Cortex of kidney (tissue), 1 donor: ENCODE results near the gene ACTN1.
"Not testable (repeated sequence)": the region's sequence is repeated elsewhere in the genome, so short reads cannot be mapped to it uniquely, and the experiment has no call there.

Experiments used
- DNase-seq: peaks from one replicate; lab custom pipeline; 2025; lab: John Stamatoyannopoulos, UW

ACTN1 gene

DNA sequence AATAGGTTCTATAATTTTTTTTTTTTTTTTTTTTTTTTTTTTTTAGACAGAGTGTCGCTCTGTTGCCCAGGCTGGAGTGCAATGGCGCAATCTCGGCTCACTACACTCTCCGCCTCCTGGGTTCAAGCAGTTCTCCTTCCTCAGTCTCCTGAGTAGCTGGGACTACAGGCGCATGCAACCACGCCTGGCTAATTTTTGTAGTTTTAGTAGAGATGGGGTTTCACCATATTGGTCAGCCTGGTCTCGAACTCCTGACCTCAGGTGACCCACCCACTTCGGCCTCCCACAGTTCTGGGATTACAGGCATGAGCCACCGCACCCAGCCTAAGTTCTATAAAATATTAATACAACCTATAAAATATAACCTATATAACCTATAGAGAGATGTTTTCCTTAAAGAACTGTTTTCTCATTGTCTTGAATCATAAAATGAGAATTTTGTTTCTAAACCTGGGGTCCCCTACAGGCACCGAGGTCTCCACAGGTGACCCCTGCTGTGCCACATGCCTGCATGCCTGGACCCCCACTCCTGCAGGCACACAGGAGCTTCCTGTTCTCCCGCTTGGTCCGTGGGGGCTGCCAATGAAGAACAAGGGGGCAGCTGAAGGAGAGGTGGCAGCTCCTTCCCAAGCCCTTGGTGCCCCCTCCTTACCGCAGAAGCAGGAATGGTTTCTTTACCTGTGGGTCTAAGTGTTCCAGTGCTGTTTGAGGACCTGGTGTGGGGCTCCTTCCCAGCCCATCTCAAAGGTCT, 115.3 kb downstream of the ACTN1 start:
- DNase-seq = no peak

DNA sequence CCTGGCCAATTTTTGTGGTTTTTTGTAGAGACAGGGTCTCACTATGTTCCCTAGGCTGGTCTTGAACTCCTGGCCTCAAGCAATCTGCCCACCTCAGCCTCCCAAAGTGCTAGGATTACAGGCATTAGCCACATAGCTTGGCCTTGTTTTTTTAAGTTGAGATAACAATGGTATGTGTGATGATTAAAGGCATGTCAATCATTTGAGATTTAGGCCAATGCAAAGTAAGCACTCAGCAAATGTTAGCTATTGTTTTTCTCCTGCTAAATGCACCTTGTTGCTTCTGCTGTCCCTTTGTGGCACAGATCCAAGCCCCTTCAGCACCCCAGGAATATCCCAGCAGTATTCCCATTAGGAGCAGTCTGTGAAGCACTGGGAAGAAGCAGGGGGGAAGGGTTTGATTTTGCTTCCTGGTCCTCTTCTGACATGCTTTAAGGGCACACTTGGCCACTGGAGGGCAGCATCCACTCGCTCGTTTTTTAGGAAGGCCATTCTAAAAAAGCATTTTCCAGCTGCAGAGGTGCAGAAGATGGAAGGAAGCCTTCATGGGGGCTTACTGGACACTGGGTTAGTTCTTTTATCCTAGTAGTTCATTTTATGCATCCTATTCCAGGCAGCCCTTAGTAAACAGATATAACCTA, 116.0 kb downstream of the ACTN1 start:
- DNase-seq = no peak

DNA sequence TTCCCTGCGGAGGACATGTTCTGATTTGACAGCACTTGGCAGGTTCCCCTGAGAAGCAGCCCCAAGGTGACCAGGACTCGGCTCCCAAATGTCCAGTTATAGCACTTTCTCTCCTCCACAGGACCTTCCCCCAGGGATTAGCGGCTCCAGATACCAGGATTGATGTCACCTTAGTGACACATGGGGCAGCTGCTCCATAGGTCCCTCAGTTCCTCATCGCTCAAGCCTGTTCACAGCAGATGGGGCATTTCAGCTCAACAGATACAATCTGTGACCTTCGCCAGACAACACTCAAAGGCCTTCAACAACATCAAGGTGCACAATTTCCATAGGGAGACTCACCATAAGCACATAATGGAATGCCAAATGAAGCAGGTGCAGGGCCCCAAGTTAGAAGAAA, 118.3 kb downstream of the ACTN1 start:
- DNase-seq = no peak

DNA sequence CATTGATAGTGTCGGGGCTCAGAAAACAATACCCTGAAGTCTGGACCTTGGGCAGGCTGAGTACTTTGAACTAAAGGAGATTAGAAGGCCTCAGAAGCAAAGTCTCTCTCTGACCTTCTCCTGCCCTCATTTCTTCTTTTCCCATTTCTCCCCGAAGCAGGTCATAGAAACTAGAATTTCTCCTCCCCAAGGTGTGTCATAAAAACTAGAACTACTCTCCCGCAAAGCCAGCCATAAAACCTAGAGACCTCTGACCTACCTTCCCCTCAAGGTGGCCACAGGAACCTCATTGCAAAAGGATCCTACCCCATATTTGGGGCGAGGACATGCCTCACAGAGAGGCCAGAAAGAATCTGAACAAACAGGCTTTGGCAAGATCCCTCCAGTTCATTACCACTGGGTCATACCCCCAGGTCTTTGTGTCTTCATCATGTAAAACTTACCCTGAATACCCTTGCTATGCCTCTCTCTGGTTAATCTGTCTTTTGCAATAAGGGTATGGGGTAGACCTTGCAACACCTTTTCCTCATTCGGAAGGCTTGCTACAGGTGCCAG, 121.5 kb downstream of the ACTN1 start:
- DNase-seq = no peak

DNA sequence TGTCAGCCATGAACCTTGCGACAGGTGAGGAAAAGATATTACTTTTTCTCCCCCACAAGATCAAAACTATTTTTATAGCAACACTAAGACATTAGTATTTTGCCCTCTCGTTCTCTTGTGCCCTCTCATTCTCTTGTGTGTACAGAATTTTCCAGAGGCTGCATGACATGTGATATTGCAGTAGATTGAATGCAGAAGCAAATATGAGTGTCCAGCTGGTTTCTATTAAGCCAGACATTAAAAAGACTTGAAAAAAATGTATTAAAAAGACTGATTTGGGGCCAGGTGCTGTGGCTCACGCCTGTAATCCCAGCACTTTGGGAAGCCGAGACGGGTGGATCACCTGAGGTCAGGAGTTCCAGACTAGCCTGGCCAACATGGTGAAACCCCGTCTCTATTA, 122.5 kb downstream of the ACTN1 start:
- DNase-seq = no peak

DNA sequence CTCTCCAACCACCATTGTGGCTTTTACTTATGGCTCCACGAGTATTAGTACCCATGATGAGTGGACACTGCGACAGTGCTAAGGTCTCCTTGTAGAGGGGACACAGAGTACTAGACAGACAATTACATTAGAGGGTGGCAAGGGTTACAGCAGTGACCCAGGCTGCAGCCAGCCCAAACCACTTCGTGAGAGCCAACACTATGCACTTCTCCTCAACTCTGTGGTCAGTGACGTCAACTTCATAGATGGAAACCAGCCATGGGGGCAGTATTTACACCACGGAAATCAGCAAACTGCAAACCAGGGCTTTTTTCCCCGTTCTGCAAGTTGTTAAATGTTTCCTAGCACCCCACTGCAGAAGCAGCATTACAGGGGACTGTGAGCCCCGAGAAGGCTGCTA, 124.7 kb downstream of the ACTN1 start:
- DNase-seq = no peak

DNA sequence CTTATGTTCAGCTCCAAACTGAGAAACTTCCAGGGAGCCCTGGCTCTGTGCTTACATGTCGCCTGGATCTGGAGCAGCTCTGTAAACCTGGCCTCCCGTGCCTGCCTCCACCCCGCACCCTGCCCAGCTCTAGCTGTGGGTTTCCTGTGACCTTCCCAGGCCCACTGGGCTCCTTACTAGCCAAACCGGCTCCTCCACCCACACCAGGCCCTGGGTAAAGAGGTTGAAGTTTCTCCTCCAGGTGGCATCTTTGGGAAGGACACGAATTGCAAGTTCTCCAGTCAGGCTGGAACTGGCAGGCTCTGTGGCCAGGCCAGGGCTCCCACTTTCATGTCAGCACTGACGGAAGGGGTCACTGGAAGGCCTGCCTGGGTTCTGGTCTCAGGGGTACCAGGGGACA, 125.4 kb downstream of the ACTN1 start:
- no peak for DNase-seq

DNA sequence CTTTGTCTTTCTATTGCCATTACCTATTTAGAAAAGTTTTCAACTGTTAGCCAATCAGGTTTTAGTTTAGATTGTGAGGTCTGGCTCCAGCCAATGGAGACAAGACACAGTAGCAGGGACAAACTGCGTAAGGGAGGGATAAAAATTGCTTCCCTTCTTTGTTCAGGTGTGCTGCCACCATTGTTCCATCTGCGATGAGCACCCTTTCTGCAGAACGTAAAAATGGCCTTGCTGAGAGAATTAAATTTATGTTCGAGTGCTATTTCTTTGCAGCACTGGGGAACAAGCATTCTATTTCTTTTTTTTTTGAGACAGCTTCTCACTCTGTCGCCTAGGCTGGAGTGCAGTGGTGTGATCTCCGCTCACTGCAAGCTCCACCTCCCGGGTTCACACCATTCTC, 126.6 kb downstream of the ACTN1 start:
- not testable (repeated sequence) for DNase-seq

DNA sequence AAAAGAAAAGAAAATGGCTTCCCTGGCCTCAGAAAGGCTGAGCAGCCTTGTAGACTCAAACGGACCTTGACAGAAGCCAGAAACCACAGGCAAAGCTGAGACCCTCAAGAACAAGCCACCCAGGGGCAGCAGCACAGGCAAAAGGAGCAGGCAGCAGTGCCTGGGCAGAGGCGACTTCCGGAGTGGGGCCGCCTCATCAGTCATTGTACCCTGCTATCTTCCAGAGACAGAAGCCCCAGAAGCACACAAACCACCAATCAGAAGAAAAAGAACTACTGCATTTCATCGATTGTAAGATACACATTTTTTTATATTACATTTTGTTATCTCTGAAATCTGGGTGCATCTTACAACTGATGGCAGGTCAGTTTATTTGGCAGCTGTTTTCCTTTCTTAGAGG, 128.0 kb downstream of the ACTN1 start:
- no peak for DNase-seq

DNA sequence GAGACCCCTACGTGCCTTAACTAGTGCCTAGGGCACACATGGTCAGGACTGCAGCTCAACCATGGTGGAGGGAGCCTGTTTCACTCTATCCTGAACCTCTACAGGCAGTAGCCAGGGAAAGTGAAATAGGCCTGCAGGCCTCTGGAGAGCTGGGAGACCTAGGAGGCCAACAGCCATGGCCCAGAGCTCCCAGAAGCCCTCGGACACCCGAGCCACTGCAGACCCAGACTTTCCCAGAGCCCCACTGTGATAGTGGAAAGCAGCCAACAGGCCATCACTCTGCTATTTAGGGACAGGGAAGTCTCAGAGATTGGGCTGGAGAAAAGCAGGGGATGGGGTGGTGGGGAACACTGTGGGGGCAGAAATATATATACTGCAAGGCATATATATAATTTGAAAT, 129.7 kb downstream of the ACTN1 start:
- DNase-seq = no peak

DNA sequence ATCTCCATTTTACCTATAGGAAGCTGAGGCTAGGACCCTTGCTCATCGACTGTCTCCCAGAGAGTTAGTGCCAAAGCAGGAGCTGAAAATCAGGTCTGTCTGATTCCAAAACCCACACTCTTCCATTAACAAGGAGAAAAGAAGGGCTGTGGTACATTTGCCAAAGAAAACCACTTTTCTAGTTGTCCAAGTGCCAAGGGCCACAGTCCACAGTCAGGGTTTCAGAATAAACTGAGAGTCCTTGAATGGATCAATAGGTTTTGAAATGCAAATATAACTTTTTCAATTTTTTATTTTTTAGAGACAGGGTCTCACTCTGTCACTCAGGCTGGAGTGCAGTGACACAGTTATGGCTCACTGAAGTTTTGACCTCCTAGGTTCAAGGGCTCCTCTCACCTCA, 130.8 kb downstream of the ACTN1 start:
- DNase-seq = no peak

DNA sequence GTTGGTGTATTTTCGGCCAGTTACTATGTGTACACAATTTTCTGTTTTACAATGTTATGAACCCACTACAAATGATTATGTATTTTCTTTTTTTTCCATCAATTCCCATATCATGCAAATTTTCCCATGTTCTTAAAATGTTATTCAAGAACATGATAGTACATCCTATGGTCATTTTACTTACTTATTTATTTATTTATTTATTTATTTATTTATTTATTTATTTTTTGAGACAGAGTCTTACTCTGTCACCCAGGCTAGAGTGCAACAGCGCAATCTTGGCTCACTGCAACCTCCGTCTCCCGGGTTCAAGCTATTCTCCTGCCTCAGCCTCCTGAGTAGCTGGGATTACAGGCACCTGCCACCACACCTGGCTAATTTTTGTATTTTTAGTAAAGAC, 131.5 kb downstream of the ACTN1 start:
- DNase-seq = not testable (repeated sequence)

DNA sequence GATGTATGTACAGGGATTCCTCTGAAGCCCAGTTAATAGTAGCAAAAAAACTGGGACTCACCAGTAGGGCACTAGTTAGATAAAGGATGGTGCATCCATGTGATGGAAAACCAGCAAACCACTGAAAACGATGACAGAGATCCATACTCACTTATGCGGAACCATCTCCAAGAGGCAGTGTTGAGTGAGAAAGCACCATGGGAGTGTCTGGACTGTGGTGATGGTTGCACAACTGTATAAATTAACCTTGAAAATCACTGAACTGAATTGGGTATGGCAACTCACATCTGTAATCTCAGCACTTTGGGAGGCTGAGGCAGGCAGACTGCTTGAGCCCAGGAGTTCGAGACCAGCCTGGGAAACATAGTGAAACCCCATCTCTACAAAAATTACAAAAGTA, 132.6 kb downstream of the ACTN1 start:
- DNase-seq = no peak

DNA sequence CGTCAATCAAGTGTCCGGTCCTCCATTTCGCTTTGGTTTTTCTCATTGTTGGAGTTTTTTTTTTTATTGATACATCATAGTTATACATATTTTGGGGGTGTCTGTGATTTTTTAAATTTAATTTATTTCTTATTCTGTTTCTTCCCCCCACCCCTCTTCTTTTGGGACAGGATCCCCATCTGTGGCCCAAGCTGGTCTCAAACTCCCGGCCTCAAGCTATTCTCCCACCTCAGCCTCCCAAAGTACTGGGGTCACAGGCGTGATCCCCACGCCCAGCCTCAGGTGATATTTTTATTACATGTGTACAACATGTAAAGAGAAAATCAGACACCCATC, 134.9 kb downstream of the ACTN1 start:
- no peak for DNase-seq

DNA sequence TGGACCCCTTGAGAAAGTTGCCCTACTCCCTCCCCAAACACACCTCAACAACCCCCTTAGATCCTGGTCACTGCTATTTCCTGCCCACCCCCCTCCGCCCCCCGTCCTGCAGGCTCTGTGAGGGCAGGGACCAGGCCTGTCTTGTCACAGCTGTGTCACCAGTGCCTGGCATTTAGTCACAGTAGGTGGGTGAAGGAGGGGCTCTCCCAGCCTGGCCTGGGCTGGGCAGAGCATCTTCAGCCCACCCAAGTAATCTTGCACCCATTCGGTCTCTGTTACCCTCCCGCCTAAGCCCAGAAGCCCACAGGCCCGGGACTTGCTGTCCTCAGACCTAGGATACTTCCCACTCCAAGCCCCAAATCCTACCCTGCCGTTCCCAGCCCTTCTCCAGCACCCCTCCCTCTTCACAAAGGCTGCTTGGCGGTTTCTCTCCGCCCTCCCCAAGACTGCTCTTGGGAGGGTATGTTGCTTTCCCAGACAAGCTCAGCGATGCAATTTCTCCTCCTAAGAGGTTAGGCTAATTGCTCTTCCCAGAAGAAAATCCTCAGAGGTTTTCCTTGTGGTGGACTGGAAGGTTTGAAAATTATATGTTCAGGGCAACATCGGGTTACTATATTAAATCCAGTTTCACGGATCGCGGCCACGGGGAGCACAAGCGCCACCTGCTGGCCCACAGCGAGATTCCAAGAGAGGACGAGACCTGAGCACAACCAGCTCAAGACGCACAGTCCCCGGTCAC, 135.5 kb downstream of the ACTN1 start:
- DNase-seq = no peak

DNA sequence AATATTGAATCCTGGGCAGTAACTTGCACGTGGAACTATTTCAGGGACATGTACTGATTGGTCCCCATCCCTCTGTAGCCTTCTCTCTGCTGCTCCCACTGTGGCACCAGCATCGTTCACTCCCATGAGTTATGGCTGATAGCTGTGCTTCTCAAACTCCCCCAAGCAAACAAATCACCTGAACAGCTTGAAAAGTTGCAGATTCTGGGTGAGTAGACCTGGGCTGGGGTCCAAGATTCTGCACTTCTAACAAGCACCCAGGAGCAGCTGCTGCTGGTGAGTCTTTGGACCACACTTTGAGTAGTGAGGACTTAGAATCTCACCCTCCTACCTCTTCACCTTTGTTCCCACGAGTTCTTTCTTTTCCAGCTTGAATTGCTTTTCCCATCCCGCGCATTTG, 136.8 kb downstream of the ACTN1 start:
- no peak for DNase-seq

DNA sequence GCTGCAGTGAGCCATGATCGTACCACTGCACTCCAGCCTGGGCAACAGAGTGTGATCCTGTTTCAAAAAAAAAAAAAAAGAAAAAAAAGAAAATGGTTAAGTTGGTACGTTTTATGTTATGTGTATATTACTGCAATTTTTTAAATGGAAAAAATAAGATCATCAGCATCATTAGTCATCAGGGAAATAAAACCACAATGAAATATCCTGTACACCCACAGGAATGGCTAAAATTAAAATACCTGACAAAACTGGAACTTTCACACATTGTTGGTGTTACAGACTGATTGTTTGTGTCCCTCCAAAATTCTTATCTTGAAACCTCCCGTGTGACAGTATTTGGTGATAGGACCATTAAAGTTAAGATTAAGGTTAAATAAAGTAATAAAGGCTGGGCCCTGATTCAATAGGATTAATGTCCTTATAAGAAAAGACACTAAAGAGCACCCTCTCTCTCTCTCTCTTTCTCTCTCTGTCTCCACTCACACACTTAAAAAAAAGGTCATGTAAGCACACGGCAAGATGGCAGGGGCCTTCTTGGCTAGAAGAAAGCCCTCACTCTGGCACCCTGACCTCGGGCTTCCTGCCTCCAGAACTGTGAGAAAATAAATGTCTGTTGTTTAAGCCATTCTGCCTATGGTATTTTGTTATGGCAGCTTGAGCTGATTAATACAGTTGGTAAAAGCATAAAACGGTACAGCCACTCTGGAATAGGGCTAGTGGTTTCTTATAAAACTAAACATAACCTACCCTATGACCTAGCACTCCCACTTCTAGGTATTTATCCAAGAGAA, 137.9 kb downstream of the ACTN1 start:
- DNase-seq = no peak

DNA sequence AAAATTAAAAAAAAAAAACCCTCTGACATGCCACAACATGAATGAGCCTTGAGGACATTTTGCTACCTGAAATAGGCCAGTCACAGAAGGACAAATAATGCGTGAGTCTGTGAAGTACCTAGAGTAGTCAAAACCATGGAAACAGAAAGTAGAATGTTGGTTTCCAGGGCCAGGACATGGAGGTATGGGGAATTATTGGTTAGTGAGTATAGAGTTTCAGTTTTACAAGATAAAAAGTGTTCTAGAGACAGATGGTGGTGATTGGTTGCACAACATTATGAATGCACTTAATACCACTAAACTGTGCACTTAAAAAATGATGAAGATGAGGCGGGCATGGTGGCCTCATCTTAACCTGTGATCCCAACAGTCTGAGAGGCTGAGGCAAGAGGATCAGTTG, 138.6 kb downstream of the ACTN1 start:
- no peak for DNase-seq

DNA sequence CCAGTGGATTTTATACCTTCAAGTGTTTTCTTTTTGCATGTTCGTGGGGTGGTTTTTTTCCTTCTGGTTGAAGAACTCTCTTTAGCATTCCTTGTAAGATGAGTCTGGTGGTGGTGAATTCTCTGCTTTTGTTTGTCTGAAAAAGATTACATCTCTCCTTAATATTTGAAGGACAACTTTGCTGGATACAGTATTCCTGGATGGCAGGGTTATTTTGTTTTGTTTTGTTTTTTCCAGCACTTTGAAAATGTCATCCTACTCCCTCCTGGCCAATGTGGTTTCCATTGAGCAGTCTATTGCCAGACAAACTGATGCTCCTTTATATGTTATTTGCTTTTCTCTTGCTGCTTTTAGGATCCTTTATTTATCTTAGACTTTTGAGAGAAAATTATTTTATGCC, 143.0 kb downstream of the ACTN1 start:
- no peak for DNase-seq

DNA sequence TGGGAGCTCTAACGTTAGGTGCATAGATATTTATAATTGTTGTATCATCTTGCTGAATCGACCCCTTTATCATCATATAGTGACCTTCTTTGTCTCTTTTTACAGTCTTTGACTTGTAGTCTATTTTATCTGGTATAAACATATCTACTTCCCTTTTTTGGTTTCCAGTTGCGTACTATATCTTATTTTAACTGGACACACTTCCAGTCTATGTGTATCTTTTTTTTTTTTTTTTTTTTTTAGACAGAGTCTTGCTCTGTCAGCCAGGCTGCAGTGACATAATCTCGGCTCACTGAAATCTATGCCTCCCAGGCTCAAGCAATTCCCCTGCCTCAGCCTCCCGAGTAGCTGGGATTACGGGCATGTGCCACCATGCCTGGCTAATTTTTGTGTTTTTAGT, 144.3 kb downstream of the ACTN1 start:
- DNase-seq = no peak

DNA sequence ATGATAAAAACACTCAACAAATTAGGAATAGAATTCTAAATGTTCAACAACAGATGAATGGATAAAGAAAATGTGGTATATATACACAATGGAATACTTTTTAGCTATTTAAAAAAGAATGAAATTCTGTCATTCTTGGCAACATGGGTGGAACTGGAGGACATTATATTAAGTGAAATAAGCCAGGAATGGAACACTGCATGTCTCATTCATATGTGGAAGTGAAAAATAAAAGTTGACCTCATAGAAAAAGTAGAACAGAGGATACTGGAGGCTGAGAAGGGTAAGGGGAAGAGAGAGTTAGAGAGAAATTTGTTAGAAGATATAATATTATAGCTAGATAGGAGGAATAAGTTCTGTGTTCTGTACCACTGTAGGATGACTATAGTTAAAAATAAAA, 150.4 kb downstream of the ACTN1 start:
- no peak for DNase-seq

DNA sequence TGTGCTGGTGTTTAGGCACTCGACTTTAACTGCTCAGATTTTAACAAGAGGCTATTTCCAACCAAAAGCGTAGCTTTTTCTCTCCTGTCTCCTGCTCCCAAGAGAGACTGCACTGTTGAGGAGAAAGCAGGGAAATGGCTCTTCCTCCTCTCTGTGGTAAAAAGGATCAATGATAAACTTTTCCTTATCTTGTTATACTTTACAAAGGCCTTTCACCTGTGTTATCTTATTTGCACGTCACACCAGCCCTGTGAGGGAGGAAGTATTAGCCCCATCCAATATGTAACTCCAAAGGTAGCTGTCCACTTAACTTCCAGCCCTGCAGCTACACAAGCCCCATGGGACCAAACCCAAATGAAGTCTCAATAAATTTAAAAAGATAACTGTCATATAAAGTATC, 153.4 kb downstream of the ACTN1 start:
- DNase-seq = no peak
